Measurements from ENCODE around the gene HDAC9.

GRCh38 chr7:18824157-18824556, 328.6 kb downstream of the HDAC9 start:
- TF ChIP-seq POLR2AphosphoS5 (IDR thresholded peaks at IDR 0.05; ENCODE audit: borderline replicate concordance, low read depth, low read length) (no peak), EZH2 (IDR thresholded peaks at IDR 0.05) (no peak), FOXP2 (optimal IDR thresholded peaks at IDR 0.05; ENCODE audit: control extremely low read depth, extremely low read length, insufficient read depth) (no peak)

Measured in SK-N-MC (cell line).